Activated CD4-positive, CD25-positive, alpha-beta regulatory T cell (primary cell): ENCODE measurements around the gene ARID3C.
A peak's percentile ranks its signal among the peaks of the same experiment; 100 is the strongest.

Experiments used
- DNase-seq, 4 experiments: peaks; one replicate each; lab custom pipeline; 2025; lab: John Stamatoyannopoulos, UW

Gene ARID3C

DNA sequence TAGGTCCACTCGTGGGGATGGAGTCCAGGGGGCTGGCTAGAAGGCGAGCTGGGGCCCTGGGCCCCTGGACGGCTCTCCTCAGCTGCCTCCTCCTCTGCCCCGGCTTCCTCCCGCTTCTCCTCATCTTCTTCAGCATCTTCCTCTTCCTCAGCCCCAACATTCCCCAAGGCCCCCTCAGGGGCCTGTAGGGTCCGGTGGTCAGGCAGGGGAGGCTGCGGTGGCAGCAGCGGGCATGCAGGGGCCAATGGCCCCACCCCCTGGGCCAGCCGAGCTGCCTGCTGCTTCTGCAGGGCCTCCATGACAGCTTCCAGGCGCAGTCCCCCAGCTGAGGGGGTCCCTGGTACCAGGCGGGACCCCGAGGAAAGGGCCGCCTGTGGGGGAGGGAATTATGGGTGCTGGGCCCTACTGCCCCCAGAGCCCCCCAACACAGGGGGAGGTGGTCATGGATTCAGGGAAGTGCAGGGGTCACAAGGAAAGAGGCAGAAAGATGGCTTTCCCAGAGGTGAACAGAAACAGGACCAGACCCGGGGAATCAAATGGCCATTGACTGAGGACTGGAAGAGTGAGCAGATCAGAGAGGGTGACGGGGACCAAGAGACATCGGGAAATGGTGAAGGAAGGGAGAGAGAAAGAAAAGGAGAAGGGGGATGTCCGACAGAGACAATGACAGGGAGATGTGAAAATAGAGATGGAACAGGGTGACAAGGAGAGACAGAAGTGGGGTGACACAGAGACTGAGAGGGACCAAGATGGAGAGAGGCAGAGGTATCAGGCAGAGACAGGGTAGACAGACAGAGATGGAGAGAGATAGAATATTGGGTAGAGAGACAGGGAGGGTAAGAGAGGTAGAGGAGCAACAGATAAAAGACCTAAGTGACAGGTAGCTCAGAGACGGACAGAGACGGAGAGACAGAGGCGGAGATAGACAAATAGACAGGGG is 880 bp downstream of the ARID3C start:
- DNase-seq = no peak

DNA sequence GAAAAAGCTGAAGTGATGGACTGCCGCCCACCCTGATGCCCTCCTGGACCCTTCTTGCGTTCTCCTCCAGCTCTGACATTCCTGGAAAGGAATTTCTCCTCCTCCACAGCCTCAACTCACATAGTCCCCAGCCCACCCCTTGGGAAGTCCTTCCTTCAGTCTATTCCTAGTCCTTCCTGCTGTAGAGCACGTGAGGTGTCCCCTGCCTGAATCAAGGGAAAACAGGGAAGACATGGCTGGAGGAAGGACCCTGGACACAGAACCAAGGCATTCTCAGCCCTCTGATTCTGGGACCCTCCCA is 3.7 kb downstream of the ARID3C start:
- DNase-seq = no peak

DNA sequence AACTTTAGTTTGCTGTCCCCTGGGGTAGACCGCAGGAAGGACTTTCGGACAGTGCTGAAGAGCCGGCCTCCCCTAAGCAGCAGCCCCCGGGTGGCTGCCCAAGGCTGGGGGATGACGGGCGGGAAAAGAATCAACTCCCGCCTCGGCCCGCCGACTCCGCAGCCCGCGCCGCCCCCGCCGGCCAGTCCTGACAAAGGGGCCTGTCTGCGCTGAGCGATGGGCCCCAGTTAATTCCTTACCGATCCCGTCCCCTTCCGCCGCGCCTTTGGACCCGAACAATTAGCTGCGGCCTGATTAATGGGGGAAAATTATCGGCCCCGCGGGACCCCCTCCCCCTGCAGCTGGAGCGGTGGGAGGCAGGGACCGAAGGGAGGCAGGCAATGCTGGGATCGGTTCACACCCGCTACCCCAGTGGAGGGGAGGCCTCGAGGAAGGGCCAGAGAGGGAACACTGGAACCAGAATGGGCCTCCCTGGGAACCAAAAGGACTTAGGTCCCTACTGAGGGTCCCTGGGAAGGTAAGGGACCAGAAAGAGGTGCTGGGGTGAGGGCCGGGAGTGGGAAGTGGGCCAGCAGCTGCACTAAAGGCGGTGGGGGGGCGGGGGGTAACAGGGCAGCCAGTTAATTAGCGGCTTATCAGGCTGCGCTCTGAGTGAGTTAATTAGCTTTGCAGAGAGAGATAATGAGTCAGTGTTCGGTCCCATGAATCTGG is 4.2 kb downstream of the ARID3C start:
- no peak for DNase-seq

DNA sequence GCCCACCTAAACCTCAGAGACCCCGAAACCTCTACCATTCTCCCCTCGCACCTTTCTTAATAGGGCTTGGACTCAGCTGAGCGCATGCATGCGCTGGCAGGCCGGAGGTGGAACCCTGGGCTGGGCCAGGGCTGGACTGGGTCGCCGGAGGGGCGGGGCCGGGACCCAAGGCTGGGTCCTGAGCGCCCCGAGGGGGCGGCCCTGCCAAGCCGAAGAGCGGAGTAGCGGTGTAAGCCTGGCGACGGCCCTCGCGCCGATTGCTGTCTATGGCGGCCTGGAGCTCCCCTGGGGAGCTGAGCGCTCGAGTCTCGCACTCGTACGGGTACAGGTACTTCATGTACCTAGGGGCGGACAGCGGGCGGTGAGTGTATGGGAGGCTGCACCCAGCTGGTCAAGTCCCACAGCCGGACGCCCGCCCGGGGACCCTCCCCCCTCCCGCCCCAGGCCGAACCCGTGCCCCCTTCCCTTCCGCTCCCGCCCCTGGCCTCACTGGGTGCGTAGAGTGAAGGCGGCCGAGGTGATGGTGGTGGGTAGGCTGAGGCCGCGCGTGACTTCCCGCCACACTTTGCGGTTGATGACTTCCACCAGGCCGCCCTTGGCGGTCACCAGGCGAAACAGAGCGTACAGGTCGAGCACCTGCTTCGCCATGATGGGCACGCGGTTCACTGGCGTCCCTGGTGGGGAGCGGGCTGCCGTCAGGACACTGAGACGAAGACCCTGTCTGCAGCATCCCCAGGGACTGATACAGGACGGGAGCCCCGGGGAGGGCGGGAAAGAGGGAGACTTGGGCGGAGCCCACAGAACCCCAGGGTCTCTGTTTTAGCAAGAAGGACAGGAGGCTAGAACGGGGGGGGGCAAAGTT is 5.3 kb downstream of the ARID3C start:
- DNase-seq = peak in 1 of 4 experiments; percentile 21

DNA sequence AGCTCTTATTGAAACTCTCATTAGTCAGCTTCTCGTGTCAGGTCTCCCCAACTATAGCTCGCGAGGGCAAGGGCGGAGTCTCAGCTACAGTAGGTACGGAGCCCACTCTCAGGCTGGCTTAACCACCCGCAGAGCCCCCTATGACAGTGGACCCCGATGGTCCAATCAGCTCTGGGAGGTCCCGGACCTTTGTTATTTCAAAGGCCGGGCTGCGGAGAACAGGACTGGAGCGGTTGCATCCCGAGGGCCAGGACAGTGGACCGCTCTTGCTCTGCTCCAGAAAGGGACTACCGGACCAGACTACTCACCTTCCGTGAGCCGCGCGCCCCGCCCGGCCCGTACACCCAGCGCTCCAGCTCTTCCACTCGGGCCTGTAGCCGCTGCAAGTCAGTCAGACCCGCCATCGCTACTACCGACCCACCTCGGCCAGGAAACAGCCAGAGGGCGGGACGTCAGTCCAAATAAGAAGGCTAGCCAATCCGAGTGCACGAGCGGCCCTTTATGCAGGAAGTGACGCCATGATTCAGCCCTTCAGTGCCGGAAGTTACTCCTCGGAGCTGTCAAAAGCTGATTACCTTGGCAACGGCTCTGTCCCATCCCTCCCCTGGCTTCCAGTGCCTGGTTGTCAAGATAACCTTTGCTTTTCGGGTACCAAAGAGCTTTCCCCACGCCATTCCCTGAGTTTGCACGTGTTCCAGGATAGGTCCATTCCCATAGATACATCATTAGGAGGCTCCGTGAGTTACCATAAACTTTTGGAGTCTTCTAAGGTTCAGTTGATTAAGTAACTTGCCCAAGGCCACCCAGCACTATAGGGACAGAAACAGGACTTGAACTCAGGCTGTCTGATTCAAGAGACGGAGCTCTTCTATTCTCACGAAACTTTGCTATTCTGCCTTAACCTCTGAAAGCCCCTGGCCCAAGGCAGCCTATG is 8.5 kb downstream of the ARID3C start, which contains the start of gene DCTN3:
Gene DCTN3 (minus strand): TSS at position 435 of the 934 bp plus-strand sequence. CDS start 31 bp downstream, at position 404.
- DNase-seq = peak; percentile 66 to 85 (median 80)

DNA sequence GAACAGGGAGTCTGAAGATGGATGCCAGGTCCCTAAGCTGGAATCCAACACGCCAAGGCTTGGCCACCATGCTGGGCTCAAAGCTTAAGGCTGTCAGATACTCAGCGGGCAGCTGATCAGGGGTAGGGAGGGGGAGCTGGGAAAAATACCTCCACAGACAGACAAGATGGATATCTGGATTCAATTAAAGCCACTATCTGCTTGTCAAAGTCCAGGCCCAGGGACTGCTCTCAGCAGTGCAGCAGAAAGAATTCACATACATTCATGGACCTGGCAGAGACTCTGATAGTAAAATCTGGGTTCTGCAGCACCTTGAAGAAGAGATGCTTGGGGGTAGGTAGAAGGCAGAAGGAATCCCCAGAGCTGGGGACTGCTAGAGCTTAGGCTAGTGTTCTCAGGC is 13.7 kb downstream of the ARID3C start:
- DNase-seq = no peak

DNA sequence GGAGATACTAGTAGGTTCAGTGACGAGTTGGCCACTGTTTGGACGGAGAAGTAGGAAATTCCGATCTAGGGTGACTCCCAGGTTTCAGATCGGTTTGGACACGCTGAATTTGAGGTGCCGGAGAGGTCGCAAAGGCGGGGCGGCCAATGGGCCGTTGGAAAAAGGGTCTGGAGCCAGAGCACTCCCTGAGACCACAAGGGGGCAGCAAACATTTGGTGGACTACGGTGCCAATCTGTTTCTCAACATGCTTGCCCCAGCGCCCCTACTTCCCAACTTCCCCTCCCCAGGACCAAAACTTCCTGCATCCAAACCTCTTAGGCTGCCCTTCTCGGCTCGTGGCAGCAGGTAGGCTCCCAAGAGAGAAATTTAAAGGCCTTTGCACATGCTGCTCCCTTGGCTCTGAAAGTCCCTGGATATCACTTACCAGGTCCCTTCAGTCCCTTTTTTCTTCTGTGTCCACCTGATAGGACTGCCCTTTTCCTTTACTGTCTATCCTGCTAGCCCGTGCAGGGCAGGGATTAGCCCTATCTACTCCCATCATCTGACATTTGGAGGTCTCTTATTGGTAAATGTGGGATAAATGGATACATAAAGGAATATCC is 16.0 kb downstream of the ARID3C start:
- peak; percentile 33 to 46 (median 36) for DNase-seq

DNA sequence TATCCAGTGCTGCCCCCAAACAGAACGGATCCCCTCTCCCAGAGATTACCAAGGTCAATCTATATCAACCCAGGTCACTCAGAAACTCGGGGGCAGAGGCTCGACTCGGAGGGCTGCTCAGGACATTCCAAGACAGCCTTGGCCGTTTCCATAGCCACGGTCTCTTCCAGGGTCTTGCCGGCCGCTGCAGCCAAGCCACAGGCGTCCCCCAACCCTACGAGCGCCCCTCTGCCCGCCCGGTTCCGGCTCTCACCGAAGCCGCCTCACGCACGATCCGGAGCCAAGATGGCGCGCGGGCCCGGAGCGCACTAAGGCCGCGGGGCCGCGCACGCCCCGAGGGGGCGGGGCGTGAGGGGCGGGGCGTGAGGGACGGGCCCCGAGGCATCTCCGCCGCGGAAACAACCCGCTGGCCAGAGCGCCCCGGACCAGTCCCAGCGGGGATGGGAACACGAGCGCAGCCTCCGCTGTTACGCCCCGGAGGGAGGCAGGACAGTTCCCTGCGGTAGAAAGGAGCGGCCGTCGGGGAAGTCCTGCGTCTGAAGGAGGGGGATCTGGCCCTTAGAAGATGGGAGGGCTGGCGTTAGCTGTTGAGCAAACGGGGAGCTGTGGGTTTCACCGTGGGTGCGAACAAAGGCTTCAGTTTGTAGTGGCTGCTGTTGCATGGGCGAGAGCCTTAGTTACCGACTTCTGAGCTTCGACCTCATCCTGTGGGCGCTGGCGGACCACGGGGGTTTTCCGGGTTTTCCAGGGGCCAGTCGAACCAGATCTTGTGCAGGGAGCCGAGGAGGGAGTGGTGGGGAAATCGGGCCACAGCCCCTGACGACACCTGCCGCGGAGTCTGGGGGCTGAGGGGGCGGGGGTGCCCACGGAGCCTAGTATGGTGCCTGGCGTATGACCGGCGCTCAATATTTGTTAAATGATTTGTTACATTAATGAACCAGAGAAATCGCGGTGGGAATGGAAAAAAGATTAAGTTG is 16.8 kb downstream of the ARID3C start, which contains the start of gene RPP25L:
Gene RPP25L (minus strand): TSS at position 287 of the 977 bp plus-strand sequence. CDS start 801 bp downstream, outside the sequence.
- peak; percentile 69 to 81 (median 74) for DNase-seq

DNA sequence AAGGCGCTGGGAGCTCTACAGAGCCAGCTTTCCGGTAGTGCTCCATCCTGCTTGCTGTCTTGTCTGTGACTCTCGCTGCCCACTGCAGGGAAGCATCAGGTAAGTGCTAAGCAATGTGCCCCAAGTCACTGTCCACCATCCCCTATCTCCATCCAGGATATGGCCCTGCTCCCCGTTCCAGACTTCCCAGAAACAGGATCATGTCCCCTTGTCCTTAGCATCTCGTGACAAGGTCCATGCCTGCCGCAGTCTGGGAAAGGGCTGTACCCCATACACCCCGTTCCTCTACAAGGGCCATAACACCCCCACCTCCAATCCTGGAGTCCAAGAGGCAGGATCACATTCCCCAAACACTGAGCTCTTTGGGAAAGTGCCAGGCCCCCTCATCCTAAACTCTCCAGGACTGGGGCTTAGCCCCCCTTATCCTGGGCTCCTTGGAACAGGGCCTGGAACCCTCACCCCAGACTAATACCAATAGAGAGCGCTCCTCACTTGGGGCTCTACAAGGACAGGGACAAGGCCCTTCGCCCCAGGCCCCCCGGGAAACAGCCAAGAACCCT is 17.5 kb downstream of the ARID3C start:
- DNase-seq = no peak

DNA sequence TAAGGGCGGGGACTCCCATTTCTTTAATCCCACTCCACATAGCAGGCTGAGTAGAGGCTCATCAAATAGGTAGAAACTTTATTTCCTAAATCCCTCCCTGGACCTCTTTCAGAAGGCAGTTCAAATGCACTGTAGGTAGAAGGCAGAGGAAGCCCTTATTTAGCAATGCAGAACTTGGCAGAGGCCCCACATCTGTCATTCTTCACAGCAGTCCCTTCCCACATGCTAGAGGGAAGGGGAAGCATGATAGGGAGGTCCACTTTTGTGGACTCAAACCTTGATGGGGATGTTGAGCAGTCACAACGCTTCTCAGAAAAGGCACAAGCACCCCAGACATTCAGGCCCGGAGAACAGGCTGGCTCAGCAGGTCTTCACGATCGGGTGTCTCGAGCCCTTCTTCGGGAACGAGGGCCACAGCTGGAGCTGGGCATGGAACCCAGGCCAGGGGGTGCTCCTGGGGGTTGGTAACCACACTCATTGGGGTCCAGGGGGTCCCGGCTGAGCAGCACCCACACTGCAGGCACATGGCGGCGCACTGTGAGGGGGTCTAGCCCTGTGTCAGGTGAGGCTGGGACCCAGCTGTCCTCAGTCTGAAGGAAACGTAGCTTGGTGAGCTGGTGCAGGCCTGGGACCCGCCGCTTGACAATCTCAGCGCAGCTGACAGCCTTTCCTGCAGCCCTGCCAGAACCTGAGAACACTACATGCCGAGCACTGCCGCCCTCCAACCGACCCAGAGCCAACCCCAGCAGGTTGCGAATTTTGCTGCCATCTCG is 18.2 kb downstream of the ARID3C start:
- no peak for DNase-seq

DNA sequence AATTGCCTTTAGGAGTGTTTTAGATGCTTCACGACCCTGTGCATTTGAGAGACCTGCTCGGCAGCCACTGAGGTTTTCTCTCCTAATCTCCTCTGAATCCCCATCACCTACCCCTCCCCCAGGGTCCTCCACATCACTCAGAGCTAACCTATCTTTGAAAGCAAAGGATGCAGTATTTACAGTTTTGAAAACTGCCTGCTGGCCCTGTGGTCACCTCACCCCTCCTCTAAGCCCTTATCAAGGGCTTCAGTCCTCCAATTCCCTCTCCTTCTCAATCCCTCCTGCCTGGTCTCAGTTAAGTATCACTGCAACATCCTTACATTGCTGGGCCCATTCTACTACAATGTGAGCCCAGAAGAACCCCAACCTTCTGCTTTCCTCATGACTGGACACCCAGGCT is 21.5 kb downstream of the ARID3C start:
- DNase-seq = no peak

DNA sequence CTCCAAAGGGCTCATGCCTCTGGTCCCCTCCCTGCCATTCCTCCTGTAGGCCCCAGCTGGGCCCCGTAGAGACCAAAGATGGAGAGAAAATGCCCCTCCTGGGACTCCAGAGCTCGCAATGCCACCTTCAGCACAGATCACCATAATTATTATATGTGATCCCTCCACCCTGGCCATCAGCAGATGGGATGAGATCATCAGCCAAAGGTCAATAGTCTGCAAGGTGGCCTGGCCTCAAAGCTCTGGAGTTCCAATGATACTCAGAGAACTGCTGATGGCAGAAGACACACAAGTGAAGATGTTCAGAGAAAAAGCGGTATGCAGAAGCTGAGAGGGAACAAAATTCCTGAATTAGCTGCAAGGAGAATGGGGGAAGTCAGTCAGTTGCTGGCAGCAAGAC is 22.0 kb downstream of the ARID3C start:
- DNase-seq = no peak

DNA sequence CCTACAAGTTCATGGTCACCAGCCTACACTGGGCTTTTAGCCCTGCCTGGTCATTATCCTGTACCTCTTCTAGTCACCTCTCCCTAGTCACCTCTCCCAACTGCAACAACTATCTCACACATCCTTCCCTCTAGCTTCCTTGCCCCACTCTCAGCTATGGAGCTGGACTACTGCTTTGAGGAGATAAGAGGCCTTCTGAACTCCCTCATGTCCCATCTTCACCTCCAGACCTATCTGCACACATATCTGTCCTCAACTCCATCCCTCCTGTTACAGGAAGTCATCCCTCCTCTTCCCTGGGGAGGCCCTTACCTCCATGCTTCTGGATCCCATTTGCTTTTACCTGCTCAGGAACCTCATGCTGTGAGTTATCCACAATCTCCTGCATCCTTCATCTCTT is 22.7 kb downstream of the ARID3C start:
- no peak for DNase-seq

DNA sequence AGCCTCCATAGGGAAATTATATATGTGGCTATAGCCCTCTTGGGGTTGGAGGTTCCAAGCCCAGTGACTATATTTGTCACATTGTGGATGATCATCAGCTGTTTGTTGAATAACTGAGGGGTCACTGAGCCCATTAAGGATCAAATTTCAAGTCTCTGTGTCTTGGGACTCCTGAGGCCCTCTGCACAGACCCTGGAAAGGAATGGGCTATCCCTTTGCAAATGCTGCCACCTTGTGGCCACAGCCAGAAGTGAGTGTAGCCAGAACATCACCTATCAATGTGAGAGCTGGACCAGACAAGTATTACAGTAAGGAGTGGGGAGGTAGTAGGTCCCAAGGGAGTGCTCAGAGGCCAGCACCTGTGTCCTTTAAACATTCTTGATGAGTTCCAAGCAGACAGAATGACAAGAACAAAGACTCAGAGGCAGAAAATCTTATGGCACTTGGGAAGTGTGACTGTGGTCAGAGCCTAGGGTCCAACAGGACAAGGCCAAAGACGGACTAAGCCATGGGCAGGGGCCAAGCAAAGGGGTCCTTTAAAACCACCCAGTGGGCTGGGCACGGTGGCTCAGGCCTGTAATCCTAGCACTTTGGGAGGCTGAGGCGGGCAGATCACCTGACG is 25.1 kb downstream of the ARID3C start:
- peak; percentile 42 to 84 (median 62) for DNase-seq

DNA sequence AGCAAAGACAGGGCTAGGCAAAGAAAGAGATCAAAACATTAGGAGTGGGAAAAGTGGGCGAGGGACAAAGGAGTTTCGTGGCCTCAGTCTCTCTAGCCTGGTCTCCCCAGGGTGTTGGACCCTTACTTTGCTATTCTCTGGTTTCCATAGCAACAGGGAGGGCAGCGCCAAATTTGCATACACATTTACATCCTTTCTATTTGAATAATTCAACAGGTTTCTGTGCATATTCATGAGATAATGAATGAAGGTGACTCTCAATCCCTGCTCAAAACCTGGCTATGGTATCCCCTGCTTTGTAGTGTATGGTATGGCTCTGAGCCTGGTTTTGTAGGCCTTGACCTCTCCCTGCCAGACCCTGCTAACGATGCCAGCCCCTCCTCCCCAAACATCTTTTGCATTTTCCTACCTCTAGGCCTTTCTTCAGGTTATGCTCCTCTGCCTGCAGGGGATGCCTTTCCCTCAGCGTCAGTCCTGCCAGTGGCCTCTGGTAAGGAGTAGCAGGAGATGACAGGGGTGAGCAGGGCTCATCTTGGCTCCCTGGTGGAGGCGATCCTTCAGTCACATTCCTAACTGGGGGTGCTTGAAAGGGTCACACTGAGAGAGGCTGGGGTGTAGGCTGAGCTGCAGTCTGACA is 26.8 kb downstream of the ARID3C start:
- no peak for DNase-seq

DNA sequence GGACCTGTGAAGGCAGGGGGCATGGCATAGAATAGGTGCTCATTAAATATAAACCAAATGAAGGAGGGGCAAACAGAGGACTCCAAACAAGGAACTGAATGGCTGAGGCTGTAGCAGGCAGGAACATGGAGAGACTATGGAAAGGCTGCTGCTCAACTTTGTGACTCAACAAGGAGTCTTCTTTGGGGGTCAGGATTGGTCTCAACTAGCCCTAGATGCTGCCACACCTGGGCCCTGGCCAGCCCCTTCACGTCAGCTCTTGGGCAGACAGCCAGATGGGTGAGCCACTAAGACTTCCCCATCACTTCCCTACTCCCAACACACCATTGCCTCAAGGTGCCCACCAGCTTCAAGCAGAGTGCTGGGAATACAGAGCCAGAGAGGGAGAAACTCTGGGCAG is 28.0 kb downstream of the ARID3C start:
- DNase-seq = no peak

DNA sequence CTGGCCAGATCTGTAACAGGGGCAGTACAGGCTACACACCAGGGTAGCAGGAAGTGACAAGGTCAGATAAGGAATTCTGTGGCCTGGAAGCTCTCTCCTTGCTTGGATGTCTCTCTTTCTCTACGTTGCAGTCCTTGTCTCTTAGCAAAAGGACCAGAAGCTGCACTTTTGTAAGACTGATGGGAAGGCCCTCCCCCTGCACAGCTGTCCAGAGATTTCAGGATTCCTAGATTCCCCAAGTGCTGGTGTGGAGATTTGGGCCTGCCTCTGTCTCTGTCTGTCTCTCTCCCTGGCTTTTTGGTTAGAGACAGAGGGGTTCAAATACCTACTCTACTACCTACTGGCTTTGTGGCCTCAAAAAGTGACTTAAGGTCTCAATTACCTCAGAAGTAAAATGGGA is 29.3 kb downstream of the ARID3C start:
- no peak for DNase-seq
